Panc1 (cell line): ENCODE results near the gene ITPA. TPM values are rescaled to one million over a fixed set of nuclear protein-coding genes. Genes with fewer than 3 reads are reported as not detected.

Source experiments
- ATAC-seq: fragments of 200-7000 bp; cut with Tn5 transposase; 2 replicates; pipeline ENCODE4 v1.9.1; 2020; ENCODE audit warnings: mild to moderate bottlenecking, moderate library complexity
- BruUV-seq: library from RNA; stranded (reverse); fragments of 400-500 nt; replicated peaks from 2 replicates; lab custom pipeline; 2021; lab: Mats Ljungman, UMichigan
- CTCF ChIA-PET: fragments of 300-600 bp; sonication (Branson Sonifier 250); formaldehyde crosslinking; loops from one replicate; lab custom pipeline; 2022; ENCODE audit warnings: antibody characterized with exemption; lab: Charles Lee
- POLR2A ChIA-PET: fragments of 300-600 bp; sonication (Branson Sonifier 250); formaldehyde crosslinking; loops from one replicate; lab custom pipeline; 2022; ENCODE audit warnings: antibody characterized with exemption; lab: Charles Lee
- DNase-seq: peaks from one replicate; pipeline ENCODE4 v3.0.0-alpha.2; 2010; ENCODE audit warnings: low read depth, low spot score
- H3K27ac ChIP-seq: 2 replicates; pipeline ENCODE4 v1.5.1; 2011; ENCODE audit warnings: mild to moderate bottlenecking, low read length, inconsistent platforms
- H3K27me3 ChIP-seq: fragments of 200-500 bp; sonication (Bioruptor generic); 2 replicates; pipeline ENCODE4 v1.6.0; 2014; ENCODE audit warnings: low read length, inconsistent platforms; ENCODE audit not compliant: control insufficient read depth, insufficient read depth
- H3K36me3 ChIP-seq: fragments of 200-500 bp; sonication (Bioruptor generic); 2 replicates; pipeline ENCODE4 v1.5.1; 2014; ENCODE audit warnings: inconsistent platforms, mild to moderate bottlenecking, low read length, moderate library complexity; ENCODE audit not compliant: control insufficient read depth, insufficient read depth
- H3K4me1 ChIP-seq: 2 replicates; pipeline ENCODE4 v1.5.1; 2011; ENCODE audit warnings: inconsistent platforms, mild to moderate bottlenecking, low read length, moderate library complexity; ENCODE audit not compliant: control insufficient read depth, insufficient read depth
- H3K4me3 ChIP-seq, 2 experiments: 2 replicates each; pipeline ENCODE4 v1.5.1; 2011 to 2012; ENCODE audit warnings: low read depth in 2 of 2, low read length in 2 of 2, mild to moderate bottlenecking in 2 of 2, inconsistent platforms in 1 of 2, moderate library complexity in 1 of 2
- H3K9me3 ChIP-seq: fragments of 200-500 bp; sonication (Bioruptor generic); 2 replicates; pipeline ENCODE4 v1.5.1; 2014; ENCODE audit warnings: low read depth, mild to moderate bottlenecking, inconsistent platforms, low read length, moderate library complexity; ENCODE audit not compliant: control insufficient read depth, insufficient read depth
- POLR2AphosphoS5 ChIP-seq: IDR thresholded peaks from 2 replicates; pipeline ENCODE4 v1.6.1; 2012; ENCODE audit warnings: mild to moderate bottlenecking, low read depth, low read length, moderate library complexity
- SIN3A ChIP-seq: IDR thresholded peaks from 2 replicates; pipeline ENCODE4 v1.6.1; 2012; ENCODE audit warnings: low read depth, mild to moderate bottlenecking, low read length, moderate library complexity, borderline replicate concordance; ENCODE audit not compliant: insufficient read depth
- TCF7L2 ChIP-seq: IDR thresholded peaks from 2 replicates; pipeline ENCODE4 v1.6.1; 2011; ENCODE audit warnings: mild to moderate bottlenecking, low read depth, low read length, inconsistent platforms
- in situ Hi-C: cut with HindIII; loops from 2 replicates; pipeline ENCODE4 v1.10.0; 2016; ENCODE audit warnings: low sequenced_read_pairs, low pct_unique_long_range_greater_than_20kb
- intact Hi-C: fragments of 100-400 bp; cut with micrococcal nuclease; formaldehyde crosslinking; loops from one replicate; pipeline ENCODE4 v1.10.0; 2022; ENCODE audit not compliant: unreplicated experiment
- total RNA-seq: library from RNA; stranded (reverse); gene quantifications from one replicate; pipeline ENCODE4 v1.2.1, GENCODE V29; 2021; ENCODE audit not compliant: unreplicated experiment
- TF ChIP-seq, protein P1 (sequence below), 2 experiments: IDR thresholded peaks; 2 replicates each; pipeline ENCODE4 v1.6.1; 2011 to 2012; ENCODE audit warnings: low read depth in 2 of 2, control low read depth in 1 of 2, low read length in 1 of 2, mild to moderate bottlenecking in 1 of 2, moderate library complexity in 1 of 2; ENCODE audit not compliant: insufficient read depth in 1 of 2
- TF ChIP-seq, protein P2 (sequence below): fragments of 450-650 bp; IDR thresholded peaks from 2 replicates; pipeline ENCODE4 v1.5.1; 2017; ENCODE audit warnings: mild to moderate bottlenecking

Gene ITPA
- total RNA-seq, 1 experiment from 2014 or later, result 107 TPM

DNA sequence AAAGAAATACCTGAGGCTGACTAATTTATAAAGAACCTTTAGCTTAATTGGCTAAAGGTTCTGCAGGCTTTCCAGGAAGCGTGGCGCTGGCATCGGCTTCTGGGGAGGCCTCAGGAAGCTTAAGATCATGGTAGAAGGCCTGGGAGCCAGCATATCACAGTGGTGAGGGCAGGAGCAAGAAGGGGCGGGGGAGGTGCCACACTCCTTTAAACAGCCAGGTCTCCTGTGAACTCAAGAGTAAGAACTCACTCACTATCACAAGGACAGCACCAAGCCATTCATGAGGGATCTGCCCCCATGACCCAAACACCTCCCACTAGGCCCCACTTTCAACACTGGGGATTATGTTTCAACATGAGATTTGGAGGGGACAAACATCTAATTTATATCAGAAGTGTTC is 64.1 kb downstream of the ITPA start:
- no peaks in the 10 kb centered on the region; the same call in 1 of the 2 replicates for H3K36me3 ChIP-seq
- TF ChIP-seq SIN3A (no peak), POLR2AphosphoS5 (no peak), TCF7L2 (no peak)
- TF ChIP-seq, protein P1, sequence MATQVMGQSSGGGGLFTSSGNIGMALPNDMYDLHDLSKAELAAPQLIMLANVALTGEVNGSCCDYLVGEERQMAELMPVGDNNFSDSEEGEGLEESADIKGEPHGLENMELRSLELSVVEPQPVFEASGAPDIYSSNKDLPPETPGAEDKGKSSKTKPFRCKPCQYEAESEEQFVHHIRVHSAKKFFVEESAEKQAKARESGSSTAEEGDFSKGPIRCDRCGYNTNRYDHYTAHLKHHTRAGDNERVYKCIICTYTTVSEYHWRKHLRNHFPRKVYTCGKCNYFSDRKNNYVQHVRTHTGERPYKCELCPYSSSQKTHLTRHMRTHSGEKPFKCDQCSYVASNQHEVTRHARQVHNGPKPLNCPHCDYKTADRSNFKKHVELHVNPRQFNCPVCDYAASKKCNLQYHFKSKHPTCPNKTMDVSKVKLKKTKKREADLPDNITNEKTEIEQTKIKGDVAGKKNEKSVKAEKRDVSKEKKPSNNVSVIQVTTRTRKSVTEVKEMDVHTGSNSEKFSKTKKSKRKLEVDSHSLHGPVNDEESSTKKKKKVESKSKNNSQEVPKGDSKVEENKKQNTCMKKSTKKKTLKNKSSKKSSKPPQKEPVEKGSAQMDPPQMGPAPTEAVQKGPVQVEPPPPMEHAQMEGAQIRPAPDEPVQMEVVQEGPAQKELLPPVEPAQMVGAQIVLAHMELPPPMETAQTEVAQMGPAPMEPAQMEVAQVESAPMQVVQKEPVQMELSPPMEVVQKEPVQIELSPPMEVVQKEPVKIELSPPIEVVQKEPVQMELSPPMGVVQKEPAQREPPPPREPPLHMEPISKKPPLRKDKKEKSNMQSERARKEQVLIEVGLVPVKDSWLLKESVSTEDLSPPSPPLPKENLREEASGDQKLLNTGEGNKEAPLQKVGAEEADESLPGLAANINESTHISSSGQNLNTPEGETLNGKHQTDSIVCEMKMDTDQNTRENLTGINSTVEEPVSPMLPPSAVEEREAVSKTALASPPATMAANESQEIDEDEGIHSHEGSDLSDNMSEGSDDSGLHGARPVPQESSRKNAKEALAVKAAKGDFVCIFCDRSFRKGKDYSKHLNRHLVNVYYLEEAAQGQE (IDR thresholded peaks at IDR 0.05; ENCODE audit: insufficient read depth in 1 of 2, low read depth in 2 of 2, low read length in 1 of 2), result no peak
- TF ChIP-seq, protein P2, sequence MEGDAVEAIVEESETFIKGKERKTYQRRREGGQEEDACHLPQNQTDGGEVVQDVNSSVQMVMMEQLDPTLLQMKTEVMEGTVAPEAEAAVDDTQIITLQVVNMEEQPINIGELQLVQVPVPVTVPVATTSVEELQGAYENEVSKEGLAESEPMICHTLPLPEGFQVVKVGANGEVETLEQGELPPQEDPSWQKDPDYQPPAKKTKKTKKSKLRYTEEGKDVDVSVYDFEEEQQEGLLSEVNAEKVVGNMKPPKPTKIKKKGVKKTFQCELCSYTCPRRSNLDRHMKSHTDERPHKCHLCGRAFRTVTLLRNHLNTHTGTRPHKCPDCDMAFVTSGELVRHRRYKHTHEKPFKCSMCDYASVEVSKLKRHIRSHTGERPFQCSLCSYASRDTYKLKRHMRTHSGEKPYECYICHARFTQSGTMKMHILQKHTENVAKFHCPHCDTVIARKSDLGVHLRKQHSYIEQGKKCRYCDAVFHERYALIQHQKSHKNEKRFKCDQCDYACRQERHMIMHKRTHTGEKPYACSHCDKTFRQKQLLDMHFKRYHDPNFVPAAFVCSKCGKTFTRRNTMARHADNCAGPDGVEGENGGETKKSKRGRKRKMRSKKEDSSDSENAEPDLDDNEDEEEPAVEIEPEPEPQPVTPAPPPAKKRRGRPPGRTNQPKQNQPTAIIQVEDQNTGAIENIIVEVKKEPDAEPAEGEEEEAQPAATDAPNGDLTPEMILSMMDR, result no peak

More for the DNA sequence above, 64.1 kb downstream of the ITPA start:
- ATAC-seq, result no peak
- in situ Hi-C loops (no loop called here), intact Hi-C loops (no loop called here)
- no peaks in the 10 kb centered on the region for H3K4me1 ChIP-seq
- ChIA-PET POLR2A (no interaction called here), CTCF (interaction anchor here (0.6 to 0.7 kb wide), 2 partner anchors 25 to 368 kb away, joined by 3 to 5 read pairs; no protein-coding TSS in a partner anchor)
- BruUV-seq, result no TSS peak
- H3K27me3 ChIP-seq, result no peaks in the 10 kb centered on the region
- H3K4me3 ChIP-seq, result no peak overlapping the region
- DNase-seq, result no peak
- no peaks in the 10 kb centered on the region for H3K9me3 ChIP-seq
- no peak overlapping the region for H3K27ac ChIP-seq

Other genes with a start within 250 kb of the ITPA start
- gene GNRH2, start 165.9 kb upstream of the ITPA start, total RNA-seq, result 0.49 TPM
- gene MRPS26, start 163.4 kb upstream of the ITPA start, total RNA-seq, result 52.7 TPM
- not detected for gene OXT, start 137.9 kb upstream of the ITPA start, total RNA-seq
- gene AVP, start 124.8 kb upstream of the ITPA start, total RNA-seq, result not detected
- gene FASTKD5, start 49.6 kb upstream of the ITPA start, total RNA-seq, result 16.3 TPM
- 6.6 TPM for gene UBOX5, start 49.6 kb upstream of the ITPA start, total RNA-seq
- gene LZTS3, start 35.9 kb upstream of the ITPA start, total RNA-seq, result 5.2 TPM
- 65.5 TPM for gene DDRGK1, start 4.8 kb upstream of the ITPA start, total RNA-seq
- gene SLC4A11, start 29.7 kb downstream of the ITPA start, total RNA-seq, result 144 TPM
- 7.4 TPM for gene DNAAF9, start 198.2 kb downstream of the ITPA start, total RNA-seq